HepG2 (cell line): ENCODE results near the gene SLC35B2. TPM values are rescaled to one million over a fixed set of nuclear protein-coding genes. Genes with fewer than 3 reads are reported as not detected.

ENCODE experiments used
- AGO2 ChIP-seq: fragments of 200-400 bp; formaldehyde crosslinking; optimal IDR thresholded peaks from 2 replicates; pipeline ENCODE3; 2017; ENCODE audit warnings: mild to moderate bottlenecking, low read depth, low read length, moderate library complexity
- ARID3A ChIP-seq: IDR thresholded peaks from 2 replicates; pipeline ENCODE4 v1.6.1; 2012; ENCODE audit warnings: low read depth, low read length, improper control_type of control experiment
- DNMT1 ChIP-seq: sonication (generic); formaldehyde crosslinking; IDR thresholded peaks from 2 replicates; pipeline ENCODE4 v1.5.1; 2020; ENCODE audit warnings: mild to moderate bottlenecking, missing genetic modification reagents
- HBP1 ChIP-seq: IDR thresholded peaks from 2 replicates; pipeline ENCODE4 v1.6.1; 2016; ENCODE audit warnings: low read depth, control low read depth
- HOXA9 ChIP-seq: sonication (generic); formaldehyde crosslinking; IDR thresholded peaks from 2 replicates; pipeline ENCODE4 v1.8.1; 2022; ENCODE audit warnings: missing genetic modification reagents, mild to moderate bottlenecking, moderate library complexity, borderline replicate concordance
- KLF16 ChIP-seq, 2 experiments: sonication (generic) in 1 of 2; formaldehyde crosslinking in 1 of 2; IDR thresholded peaks; 2 replicates each; pipeline versions ENCODE4 v1.6.1 to v1.8.0; 2016 to 2023; ENCODE audit warnings: missing genetic modification reagents in 2 of 2, missing compliant biosample characterization in 1 of 2
- KMT2B ChIP-seq: IDR thresholded peaks from 2 replicates; pipeline ENCODE4 v1.6.1; 2016; ENCODE audit warnings: missing genetic modification reagents, missing compliant biosample characterization
- MYPOP ChIP-seq: sonication (generic); formaldehyde crosslinking; IDR thresholded peaks from 2 replicates; pipeline ENCODE4 v1.8.1; 2023; ENCODE audit warnings: mild to moderate bottlenecking, moderate library complexity, missing genetic modification reagents
- NFE2L2 ChIP-seq: fragments of 150-350 bp; IDR thresholded peaks from 2 replicates; pipeline ENCODE4 v1.6.1; 2014; ENCODE audit warnings: low read length
- SPEN ChIP-seq: sonication (generic); formaldehyde crosslinking; IDR thresholded peaks from 2 replicates; pipeline ENCODE4 v1.5.1; 2020; ENCODE audit warnings: low read depth, mild to moderate bottlenecking, missing genetic modification reagents
- ZBTB21 ChIP-seq: sonication (generic); formaldehyde crosslinking; IDR thresholded peaks from 2 replicates; pipeline ENCODE4 v1.4.0; 2020; ENCODE audit warnings: missing genetic modification reagents
- ZBTB26 ChIP-seq: IDR thresholded peaks from 2 replicates; pipeline ENCODE4 v1.6.1; 2016; ENCODE audit warnings: missing compliant biosample characterization, missing genetic modification reagents, borderline replicate concordance
- ZBTB43 ChIP-seq: sonication (generic); formaldehyde crosslinking; conservative IDR thresholded peaks from 2 replicates; pipeline ENCODE4 v1.4.0; 2020; ENCODE audit warnings: missing genetic modification reagents
- ZC3H4 ChIP-seq: sonication (generic); formaldehyde crosslinking; IDR thresholded peaks from 2 replicates; pipeline ENCODE4 v1.4.0; 2020; ENCODE audit warnings: missing genetic modification reagents, borderline replicate concordance
- ZNF224 ChIP-seq: sonication (generic); formaldehyde crosslinking; IDR thresholded peaks from 2 replicates; pipeline ENCODE4 v1.5.0; 2020; ENCODE audit warnings: mild to moderate bottlenecking, missing genetic modification reagents
- ZNF234 ChIP-seq: sonication (generic); formaldehyde crosslinking; conservative IDR thresholded peaks from 2 replicates; pipeline ENCODE4 v1.5.1; 2020; ENCODE audit warnings: mild to moderate bottlenecking, missing genetic modification reagents
- ZNF615 ChIP-seq: sonication (generic); formaldehyde crosslinking; IDR thresholded peaks from 2 replicates; pipeline ENCODE4 v1.5.0; 2020; ENCODE audit warnings: mild to moderate bottlenecking, missing genetic modification reagents, borderline replicate concordance
- ZNF747 ChIP-seq: sonication (generic); formaldehyde crosslinking; IDR thresholded peaks from 2 replicates; pipeline ENCODE4 v1.8.1; 2023; ENCODE audit warnings: missing genetic modification reagents, mild to moderate bottlenecking, borderline replicate concordance
- ZNF768 ChIP-seq: sonication (generic); formaldehyde crosslinking; IDR thresholded peaks from 2 replicates; pipeline ENCODE4 v1.4.0; 2020; ENCODE audit warnings: missing genetic modification reagents
- ZNF782 ChIP-seq: sonication (generic); formaldehyde crosslinking; IDR thresholded peaks from 2 replicates; pipeline ENCODE4 v1.4.0; 2020; ENCODE audit warnings: missing genetic modification reagents, mild to moderate bottlenecking, borderline replicate concordance
- ZNF839 ChIP-seq: sonication (generic); formaldehyde crosslinking; IDR thresholded peaks from 2 replicates; pipeline ENCODE4 v1.4.0; 2020; ENCODE audit warnings: missing genetic modification reagents, mild to moderate bottlenecking, borderline replicate concordance
- polyA plus RNA-seq, 8 experiments: library from polyadenylated mRNA; depleted of rRNA in 3 of 8; stranded (reverse) in 7 of 8; unstranded in 1 of 8; fragments of >200 nt; fragmentation: Illumina TruSeq in 4 of 8; extraction: Trizol in 4 of 8; gene quantifications; 2 replicates each; pipeline versions ENCODE4 v1.2.1 to v1.2.3, GENCODE V29; 2011 to 2016; ENCODE audit warnings: low read depth in 4 of 8, missing spikeins in 1 of 8, mixed read lengths in 1 of 8; ENCODE audit not compliant: insufficient read depth in 1 of 8
- total RNA-seq, 5 experiments: library from RNA; depleted of rRNA; stranded (reverse); fragments of >200 nt; fragmentation: Illumina TruSeq; extraction: Trizol; gene quantifications; 2 replicates each; pipeline ENCODE4 v1.2.3, GENCODE V29; 2016; ENCODE audit warnings: low read depth in 1 of 5

Gene SLC35B2
- total and polyA plus RNA-seq, 2 of the 13 experiments (the other 11 are each of a cell fraction or from before 2014, with no cell fraction given) = 61.1 to 148 TPM

GRCh38 chr6:44237021-44237812 lies 20.1 kb downstream of the SLC35B2 start (continued):
- TF ChIP-seq KMT2B (CRISPR knock-in tag) = peak; percentile 76; the same call in 1 of the 2 replicates
- no peak; the same call in none of the 2 replicates for TF ChIP-seq ZNF782 (CRISPR knock-in tag)
- TF ChIP-seq ZBTB43 (CRISPR knock-in tag) = no peak
- TF ChIP-seq MYPOP (CRISPR knock-in tag) = no peak
- no peak for TF ChIP-seq NFE2L2
- no peak for TF ChIP-seq ZNF839 (CRISPR knock-in tag)
- TF ChIP-seq ZBTB26 (CRISPR knock-in tag) = 0 out of 2 replicates have a peak, but pooled peaks have one; percentile 20
- peak; percentile 69; the same call in 1 of the 2 replicates for TF ChIP-seq SPEN (CRISPR knock-in tag)
- no peak for TF ChIP-seq ZNF615 (CRISPR knock-in tag)
- no peak for TF ChIP-seq AGO2
- TF ChIP-seq ZNF747 = no peak
- TF ChIP-seq ZNF768 = no peak; the same call in 1 of the 2 replicates
- TF ChIP-seq DNMT1 (CRISPR knock-in tag) = 0 out of 2 replicates have a peak, but pooled peaks have one; percentile 5
- TF ChIP-seq HBP1 (CRISPR knock-in tag) = no peak
- TF ChIP-seq ZNF234 (CRISPR knock-in tag) = no peak
- TF ChIP-seq ZC3H4 (CRISPR knock-in tag) = no peak
- TF ChIP-seq HOXA9 (CRISPR knock-in tag) = no peak
- no peak for TF ChIP-seq ZNF224
- TF ChIP-seq ARID3A = peak; percentile 58; the same call in 1 of the 2 replicates
- TF ChIP-seq ZBTB21 = no peak
- 0 out of 4 replicates have a peak, but pooled peaks of 1 of the 2 experiments have one; percentile 18 for TF ChIP-seq KLF16 (CRISPR knock-in tag; IDR thresholded peaks at IDR 0.05)
